Stomach (tissue), 9 donors: ENCODE data around the gene ASB16. TPM values are rescaled to one million over a fixed set of nuclear protein-coding genes. Genes with fewer than 3 reads are reported as not detected.
A peak's percentile ranks its signal among the peaks of the same experiment; 100 is the strongest.

ENCODE experiments used
- DNase-seq, 2 donors: peaks; one replicate each; pipeline versions ENCODE4 v3.0.0 to v3.0.0-alpha.2; 2013 to 2019
- H3K27ac ChIP-seq, 5 donors: fragments of 200-600 bp in 4 of 5; sonication (generic) in 4 of 5; one replicate each; pipeline ENCODE4 v1.5.1; 2013 to 2019; ENCODE audit warnings: mild to moderate bottlenecking in 1 of 5, moderate library complexity in 1 of 5
- H3K27me3 ChIP-seq, 3 donors: fragments of 200-600 bp; sonication (generic); one replicate each; pipeline ENCODE4 v1.5.1; 2017 to 2019; ENCODE audit warnings: mixed run types in 1 of 3
- H3K36me3 ChIP-seq, 4 donors: fragments of 200-600 bp; sonication (generic); 1 replicate in 3 of 4; 2 replicates in 1 of 4; pipeline ENCODE4 v1.5.1; 2016 to 2019
- H3K4me1 ChIP-seq, 4 donors: fragments of 200-600 bp; sonication (generic); one replicate each; pipeline ENCODE4 v1.5.1; 2016 to 2019
- H3K4me3 ChIP-seq, 4 donors: fragments of 200-600 bp; sonication (generic) in 3 of 4; one replicate each; pipeline ENCODE4 v1.5.1; 2016 to 2019; ENCODE audit warnings: mild to moderate bottlenecking in 1 of 4
- H3K9me3 ChIP-seq, 4 donors: fragments of 200-600 bp; sonication (generic); one replicate each; pipeline ENCODE4 v1.5.1; 2016 to 2019
- CTCF ChIP-seq, 7 experiments: fragments of 450-650 bp in 4 of 7; fragments of 200-600 bp in 3 of 7; sonication (generic) in 3 of 7; IDR thresholded peaks; one replicate each; pipeline ENCODE4 v1.5.1; 2016 to 2019; ENCODE audit warnings: antibody characterized with exemption in 7 of 7, control low read depth in 2 of 7, mild to moderate bottlenecking in 1 of 7
- EP300 ChIP-seq: sonication (generic); formaldehyde crosslinking; IDR thresholded peaks from one replicate; pipeline ENCODE4 v1.6.1; 2017; ENCODE audit warnings: antibody characterized with exemption
- POLR2A ChIP-seq, 4 donors: fragments of 450-650 bp; IDR thresholded peaks; one replicate each; pipeline ENCODE4 v1.6.1; 2016; ENCODE audit warnings: antibody characterized with exemption in 4 of 4, control low read depth in 2 of 4, mild to moderate bottlenecking in 1 of 4, moderate library complexity in 1 of 4
- POLR2AphosphoS5 ChIP-seq, 3 donors: sonication (generic); formaldehyde crosslinking; IDR thresholded peaks; one replicate each; pipeline ENCODE4 v1.6.1; 2016; ENCODE audit warnings: antibody characterized with exemption in 3 of 3
- WGBS, 5 donors: extraction: QIAGEN DNeasy Blood & Tissue Kit in 3 of 5; methylation state at CpG; one replicate each; pipeline versions ENCODE4 v1.1.5 to v1.1.7; 2013 to 2018; 5-methylcytosine and 5-hydroxymethylcytosine counted together
- intact Hi-C: fragments of 100-400 bp; cut with DNase I; formaldehyde crosslinking; loops from one replicate; pipeline ENCODE4 v1.15.1; 2023; ENCODE audit warnings: low total_unique reads
- polyA plus RNA-seq, 3 donors: library from polyadenylated mRNA; stranded (reverse); fragments of 200-250 nt; gene quantifications; one replicate each; pipeline ENCODE4 v1.2.3, GENCODE V29; 2013
- total RNA-seq, 5 donors: library from RNA; depleted of rRNA; stranded (reverse); fragments of >200 nt; gene quantifications; one replicate each; pipeline versions ENCODE4 v1.1.0 to v1.2.3, GENCODE V29; 2014 to 2016
- donor health status: healthy with polysubstance abuse.
- donor health status: Bipolar disorder and iron deficiency.
- donor health status: healthy.

Gene ASB16
- total and polyA plus RNA-seq, 8 donors, result 0.30 to 0.73 (median 0.31) TPM; not detected in 5

- H3K4me1 ChIP-seq, result peaks cover 22 to 62% (median 52%) of the 10 kb centered on the region in 4 donors
- no peaks in the 10 kb centered on the region for H3K9me3 ChIP-seq
- no peak for DNase-seq
- TF ChIP-seq CTCF (IDR thresholded peaks at IDR 0.05) (peak in 1 of 7 experiments; percentile 7), POLR2AphosphoS5 (IDR thresholded peaks at IDR 0.05) (no peak)
- no peaks in the 10 kb centered on the region for H3K27me3 ChIP-seq
- H3K4me3 ChIP-seq, result peak overlapping the region; percentile 87 to 100 (median 94)
- 1 to 4% (median 1%) methylated on average over 17 to 31 of the region's 32 CpGs for WGBS, 5 donors
- intact Hi-C loops, result no loop called here
- H3K36me3 ChIP-seq, result peaks cover 0 to 3% (median 0%) of the 10 kb centered on the region in 4 donors
- H3K27ac ChIP-seq, result peak overlapping the region; percentile 88 to 98 (median 94)
Observed at GRCh38 chr17:44122816-44123355, 47.6 kb upstream of the ASB16 start.

GRCh38 chr17:44123356-44124117 lies 47.0 kb upstream of the ASB16 start, which contains the start of gene HDAC5:
Gene HDAC5 (minus strand): TSS chr17:44123641. CDS start chr17:44117515, 6,126 bp downstream.
- intact Hi-C loops, result no loop called here
- TF ChIP-seq POLR2AphosphoS5 (IDR thresholded peaks at IDR 0.05) (peak; percentile 42 to 84 (median 76)), POLR2A (IDR thresholded peaks at IDR 0.05) (no peak), CTCF (IDR thresholded peaks at IDR 0.05) (peak in 5 of 7 experiments; percentile 24 to 66 (median 46))
- Histone ChIP-seq H3K4me3 (peak within 1 kb of the TSS; percentile 87 to 100 (median 94)), H3K36me3 (peaks cover 0 to 3% (median 0%) of the 10 kb centered on the region in 4 donors), H3K27ac (peak within 1 kb of the TSS; percentile 88 to 98 (median 94)), H3K9me3 (no peaks in the 10 kb centered on the region), H3K4me1 (peaks cover 21 to 56% (median 49%) of the 10 kb centered on the region in 4 donors), H3K27me3 (no peaks in the 10 kb centered on the region)
- peak; percentile 96 to 98 for DNase-seq
- 0% methylated on average over 10 to 76 of the region's 78 CpGs for whole genome bisulfite sequencing, 5 donors

- intact Hi-C loops, result no loop called here
- Histone ChIP-seq H3K27ac (peak overlapping the region; percentile 65 to 98 (median 94)), H3K4me1 (peaks cover 17 to 50% (median 44%) of the 10 kb centered on the region in 4 donors), H3K27me3 (no peaks in the 10 kb centered on the region), H3K9me3 (no peaks in the 10 kb centered on the region), H3K36me3 (peaks cover 0 to 3% (median 0%) of the 10 kb centered on the region in 4 donors), H3K4me3 (peak overlapping the region; percentile 87 to 100 (median 94))
- TF ChIP-seq POLR2AphosphoS5 (IDR thresholded peaks at IDR 0.05), result no peak
- TF ChIP-seq EP300, result no peak
- TF ChIP-seq CTCF (IDR thresholded peaks at IDR 0.05), result no peak
- TF ChIP-seq POLR2A (IDR thresholded peaks at IDR 0.05), result no peak
- DNase-seq, result no peak
- WGBS, 5 donors, result 2 to 4% (median 3%) methylated on average over 8 of the region's 8 CpGs
Observed at GRCh38 chr17:44124118-44124438, 46.4 kb upstream of the ASB16 start.

- no peaks in the 10 kb centered on the region for H3K36me3 ChIP-seq
- TF ChIP-seq POLR2A (IDR thresholded peaks at IDR 0.05), result no peak
- TF ChIP-seq CTCF (IDR thresholded peaks at IDR 0.05), result no peak
- no peak for TF ChIP-seq EP300
- TF ChIP-seq POLR2AphosphoS5 (IDR thresholded peaks at IDR 0.05), result no peak
- no peak overlapping the region for H3K27ac ChIP-seq
- H3K9me3 ChIP-seq, result no peaks in the 10 kb centered on the region
- H3K4me3 ChIP-seq, result no peak overlapping the region
- no peak for DNase-seq
- intact Hi-C loops, result no loop called here
- H3K4me1 ChIP-seq, result peaks cover 0 to 10% (median 5%) of the 10 kb centered on the region in 4 donors
- WGBS, 5 donors, result 85 to 90% (median 88%) methylated on average over 7 of the region's 7 CpGs
- no peaks in the 10 kb centered on the region for H3K27me3 ChIP-seq
Observed at GRCh38 chr17:44128383-44128782, 42.1 kb upstream of the ASB16 start.
